Transverse colon (tissue), 4 donors: ENCODE results near the gene SERINC1. TPM values are rescaled to one million over a fixed set of nuclear protein-coding genes. Genes with fewer than 3 reads are reported as not detected.

Experiments used
- DNase-seq: peaks from one replicate; pipeline ENCODE4 v3.0.0-alpha.2; 2019
- H3K27ac ChIP-seq, 4 donors: fragments of 200-600 bp; sonication (generic); 2 replicates each; pipeline ENCODE4 v1.5.1; 2016 to 2018; ENCODE audit warnings: inconsistent platforms in 4 of 4
- H3K27me3 ChIP-seq: fragments of 200-600 bp; sonication (generic); 2 replicates; pipeline ENCODE4 v1.5.1; 2017; ENCODE audit warnings: inconsistent platforms
- H3K36me3 ChIP-seq, 4 donors: fragments of 200-600 bp; sonication (generic); 2 replicates each; pipeline ENCODE4 v1.5.1; 2017 to 2019; ENCODE audit warnings: inconsistent platforms in 4 of 4
- H3K4me1 ChIP-seq, 4 donors: fragments of 200-600 bp; sonication (generic); 2 replicates each; pipeline ENCODE4 v1.5.1; 2017 to 2020; ENCODE audit warnings: inconsistent platforms in 4 of 4
- H3K4me3 ChIP-seq, 4 donors: fragments of 200-600 bp; sonication (generic); 1 replicate in 1 of 4; 2 replicates in 3 of 4; pipeline versions ENCODE4 v1.5.1 to v1.6.1; 2017 to 2019; ENCODE audit warnings: inconsistent platforms in 4 of 4
- H3K9me3 ChIP-seq, 2 donors: fragments of 200-600 bp; sonication (generic); 2 replicates each; pipeline ENCODE4 v1.5.1; 2017 to 2019; ENCODE audit warnings: inconsistent platforms in 2 of 2
- CTCF ChIP-seq, 5 experiments: fragments of 200-600 bp in 3 of 5; fragments of 450-650 bp in 2 of 5; sonication (generic) in 3 of 5; IDR thresholded peaks; 1 replicate in 2 of 5; 2 replicates in 3 of 5; pipeline ENCODE4 v1.5.1; 2016 to 2017; ENCODE audit warnings: antibody characterized with exemption in 5 of 5, inconsistent platforms in 3 of 5, mild to moderate bottlenecking in 2 of 5, moderate library complexity in 1 of 5
- EP300 ChIP-seq: sonication (generic); formaldehyde crosslinking; IDR thresholded peaks from one replicate; pipeline ENCODE4 v1.6.1; 2017; ENCODE audit warnings: antibody characterized with exemption, low read depth
- POLR2A ChIP-seq: fragments of 450-650 bp; IDR thresholded peaks from one replicate; pipeline ENCODE4 v1.6.1; 2016; ENCODE audit warnings: antibody characterized with exemption, mild to moderate bottlenecking, moderate library complexity
- POLR2AphosphoS5 ChIP-seq, 3 donors: sonication (generic); formaldehyde crosslinking; IDR thresholded peaks; one replicate each; pipeline ENCODE4 v1.6.1; 2016; ENCODE audit warnings: antibody characterized with exemption in 3 of 3
- WGBS, 2 donors: methylation state at CpG; one replicate each; pipeline ENCODE4 v1.1.5; 2018; ENCODE audit warnings: low coverage in 1 of 2; 5-methylcytosine and 5-hydroxymethylcytosine counted together
- in situ Hi-C, 4 donors: fragments of 200-750 bp; cut with MboI; loops; one replicate each; pipeline versions ENCODE4 v1.15.0 to v1.15.1; 2017; ENCODE audit warnings: low sequenced_read_pairs in 3 of 4, low pct_ligation_motif_present in 1 of 4, low pct_unique_long_range_greater_than_20kb in 1 of 4
- intact Hi-C: fragments of 100-400 bp; cut with DNase I; formaldehyde crosslinking; loops from one replicate; pipeline ENCODE4 v1.15.1; 2023; ENCODE audit warnings: low total_unique reads
- total RNA-seq, 4 donors: library from RNA; depleted of rRNA; stranded (reverse); fragments of >200 nt; gene quantifications; one replicate each; pipeline ENCODE4 v1.1.0, GENCODE V29; 2016

Gene SERINC1
- total RNA-seq, 4 donors from 2014 or later: 32.6 to 138 (median 87.0) TPM

GRCh38 chr6:122428781-122429180 lies 42.8 kb downstream of the SERINC1 start:
- no peak overlapping the region for H3K27ac ChIP-seq
- no peak for DNase-seq
- H3K4me1 ChIP-seq: no peaks in the 10 kb centered on the region
- H3K4me3 ChIP-seq: no peak overlapping the region
- no peak for TF ChIP-seq POLR2A
- no peak for TF ChIP-seq EP300
- TF ChIP-seq POLR2AphosphoS5 (IDR thresholded peaks at IDR 0.05): no peak
- no peak for TF ChIP-seq CTCF (IDR thresholded peaks at IDR 0.05)
- intact Hi-C loops (no loop called here), in situ Hi-C loops (no loop called here)
- H3K27me3 ChIP-seq: no peaks in the 10 kb centered on the region
- no peaks in the 10 kb centered on the region for H3K9me3 ChIP-seq
- peaks cover 0 to 31% (median 12%) of the 10 kb centered on the region in 4 donors for H3K36me3 ChIP-seq
- WGBS, 2 donors: 93 to 98% methylated on average over 1 of the region's 1 CpG

- H3K36me3 ChIP-seq: peaks cover 0 to 31% (median 12%) of the 10 kb centered on the region in 4 donors
- intact Hi-C loops: no loop called here
- no peaks in the 10 kb centered on the region for H3K4me1 ChIP-seq
- in situ Hi-C loops: no loop called here
- no peak for DNase-seq
- no peak overlapping the region for H3K27ac ChIP-seq
- TF ChIP-seq POLR2A: no peak
- TF ChIP-seq POLR2AphosphoS5 (IDR thresholded peaks at IDR 0.05): no peak
- TF ChIP-seq EP300: no peak
- no peak for TF ChIP-seq CTCF (IDR thresholded peaks at IDR 0.05)
- no peak overlapping the region for H3K4me3 ChIP-seq
- WGBS, 2 donors: 94% methylated on average over 2 to 3 of the region's 3 CpGs
- H3K27me3 ChIP-seq: no peaks in the 10 kb centered on the region
- no peaks in the 10 kb centered on the region for H3K9me3 ChIP-seq
These were observed 45.0 kb downstream of the SERINC1 start for GRCh38 chr6:122426597-122426996.

GRCh38 chr6:122423734-122424133 lies 47.9 kb downstream of the SERINC1 start:
- DNase-seq: no peak
- Histone ChIP-seq H3K4me1 (no peaks in the 10 kb centered on the region), H3K4me3 (no peak overlapping the region), H3K36me3 (peaks cover 0 to 26% (median 10%) of the 10 kb centered on the region in 4 donors), H3K9me3 (no peaks in the 10 kb centered on the region), H3K27me3 (no peaks in the 10 kb centered on the region), H3K27ac (no peak overlapping the region)
- intact Hi-C loops (no loop called here), in situ Hi-C loops (no loop called here)
- TF ChIP-seq CTCF (IDR thresholded peaks at IDR 0.05): no peak
- no peak for TF ChIP-seq POLR2A
- TF ChIP-seq POLR2AphosphoS5 (IDR thresholded peaks at IDR 0.05): no peak
- TF ChIP-seq EP300: no peak
- WGBS, 2 donors: 83 to 90% methylated on average over 1 of the region's 1 CpG

- intact Hi-C loops: no loop called here
- DNase-seq: no peak
- no peak overlapping the region for H3K27ac ChIP-seq
- H3K4me1 ChIP-seq: no peaks in the 10 kb centered on the region
- 78 to 100% methylated on average over 1 of the region's 1 CpG for WGBS, 2 donors
- no peaks in the 10 kb centered on the region for H3K27me3 ChIP-seq
- H3K36me3 ChIP-seq: peaks cover 0 to 26% (median 10%) of the 10 kb centered on the region in 4 donors
- in situ Hi-C loops: no loop called here
- TF ChIP-seq CTCF (IDR thresholded peaks at IDR 0.05) (no peak), EP300 (no peak), POLR2AphosphoS5 (IDR thresholded peaks at IDR 0.05) (no peak), POLR2A (no peak)
- no peak overlapping the region for H3K4me3 ChIP-seq
- H3K9me3 ChIP-seq: no peaks in the 10 kb centered on the region
These were observed 48.9 kb downstream of the SERINC1 start for GRCh38 chr6:122422614-122423267.
